ENCODE measurements around the gene MOV10. TPM values are rescaled to one million over a fixed set of nuclear protein-coding genes. Genes with fewer than 3 reads are reported as not detected.
A peak's percentile ranks its signal among the peaks of the same experiment; 100 is the strongest.

MOV10 gene
- total and polyA plus RNA-seq, 8 donors: 25.9 to 137 (median 66.8) TPM

DNA sequence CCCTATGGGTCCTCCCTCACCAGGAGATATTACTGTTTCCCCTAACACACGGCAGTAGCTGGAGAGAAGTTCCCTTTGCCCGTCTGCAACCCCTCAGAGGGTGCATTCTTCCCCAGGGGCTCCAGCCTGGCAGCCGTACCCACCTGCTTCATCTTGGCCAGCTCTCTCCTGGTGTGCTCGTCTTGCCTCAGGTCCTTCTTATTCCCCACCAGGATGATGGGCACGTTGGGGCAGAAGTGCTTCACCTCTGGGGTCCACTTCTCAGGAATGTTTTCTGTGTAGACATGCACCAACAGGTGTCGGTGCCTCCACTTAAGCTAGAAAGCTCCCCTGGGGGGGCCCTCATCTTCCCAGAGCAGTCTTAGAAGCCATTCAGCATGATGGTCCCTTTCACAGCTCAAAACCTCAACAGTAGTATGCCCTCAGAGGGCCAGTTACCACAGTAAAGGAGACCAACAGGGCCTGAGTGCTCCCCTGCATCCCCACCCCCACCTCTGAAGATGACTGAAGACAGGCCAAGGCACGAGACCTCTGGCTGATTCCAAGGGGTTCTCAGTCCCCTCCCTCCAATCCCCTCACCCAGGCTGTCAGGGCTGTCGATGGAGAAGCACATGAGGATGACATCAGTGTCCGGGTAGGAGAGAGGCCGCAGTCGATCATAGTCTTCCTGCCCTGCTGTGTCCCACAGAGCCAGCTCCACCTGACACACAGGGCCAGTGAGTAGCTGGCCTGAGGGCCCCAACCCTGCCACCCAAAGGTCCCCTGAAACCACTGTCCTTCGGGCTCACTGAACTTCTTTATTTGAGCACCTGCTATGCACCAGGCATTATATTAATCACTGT lies 28.2 kb downstream of the MOV10 start:
- Histone ChIP-seq H3K4me1 (peaks cover 76 to 89% (median 84%) of the 10 kb centered on the region in 4 donors), H3K36me3 (peaks cover 11 to 56% (median 44%) of the 10 kb centered on the region in 4 donors), H3K4me3 (no peak overlapping the region), H3K9me3 (no peaks in the 10 kb centered on the region), H3K27me3 (no peaks in the 10 kb centered on the region), H3K27ac (peak overlapping the region in 4 of 5 donors; percentile 88 to 98 (median 96))
- TF ChIP-seq EP300 (IDR thresholded peaks at IDR 0.05): no peak
- TF ChIP-seq POLR2A (IDR thresholded peaks at IDR 0.05): no peak
- TF ChIP-seq, protein P1, sequence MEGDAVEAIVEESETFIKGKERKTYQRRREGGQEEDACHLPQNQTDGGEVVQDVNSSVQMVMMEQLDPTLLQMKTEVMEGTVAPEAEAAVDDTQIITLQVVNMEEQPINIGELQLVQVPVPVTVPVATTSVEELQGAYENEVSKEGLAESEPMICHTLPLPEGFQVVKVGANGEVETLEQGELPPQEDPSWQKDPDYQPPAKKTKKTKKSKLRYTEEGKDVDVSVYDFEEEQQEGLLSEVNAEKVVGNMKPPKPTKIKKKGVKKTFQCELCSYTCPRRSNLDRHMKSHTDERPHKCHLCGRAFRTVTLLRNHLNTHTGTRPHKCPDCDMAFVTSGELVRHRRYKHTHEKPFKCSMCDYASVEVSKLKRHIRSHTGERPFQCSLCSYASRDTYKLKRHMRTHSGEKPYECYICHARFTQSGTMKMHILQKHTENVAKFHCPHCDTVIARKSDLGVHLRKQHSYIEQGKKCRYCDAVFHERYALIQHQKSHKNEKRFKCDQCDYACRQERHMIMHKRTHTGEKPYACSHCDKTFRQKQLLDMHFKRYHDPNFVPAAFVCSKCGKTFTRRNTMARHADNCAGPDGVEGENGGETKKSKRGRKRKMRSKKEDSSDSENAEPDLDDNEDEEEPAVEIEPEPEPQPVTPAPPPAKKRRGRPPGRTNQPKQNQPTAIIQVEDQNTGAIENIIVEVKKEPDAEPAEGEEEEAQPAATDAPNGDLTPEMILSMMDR (IDR thresholded peaks at IDR 0.05): no peak
- no peak for TF ChIP-seq POLR2AphosphoS5 (IDR thresholded peaks at IDR 0.05)
- WGBS, 5 donors: 65 to 84% (median 77%) methylated on average over 11 to 12 of the region's 12 CpGs
- peak in 1 of 2 donors; percentile 18 for DNase-seq
- intact Hi-C loops (cut with DNase I; ENCODE audit: low total_unique reads): loop anchor here (10.0 kb wide), 1 partner anchor 318 kb away; no protein-coding TSS in a partner anchor

DNA sequence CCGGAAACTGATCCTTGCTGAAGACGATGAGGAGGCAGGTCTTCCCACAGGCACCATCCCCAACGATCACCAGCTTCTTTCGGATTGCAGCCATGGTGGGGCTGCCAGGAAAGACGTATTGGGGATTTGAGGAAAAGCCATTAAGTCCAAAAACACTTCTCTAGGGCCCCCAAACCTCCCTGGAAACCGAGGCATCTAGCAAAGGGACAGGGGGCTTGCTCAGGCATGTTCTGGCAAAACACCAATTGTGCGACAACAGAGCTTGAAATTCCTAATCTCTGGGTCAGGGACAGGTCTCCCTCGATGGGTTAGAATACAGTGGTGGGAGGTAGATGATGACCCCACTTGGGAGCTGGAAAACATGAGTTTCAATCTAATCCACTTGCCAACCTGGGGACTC lies 29.2 kb downstream of the MOV10 start:
- Histone ChIP-seq H3K4me3 (no peak overlapping the region), H3K27me3 (no peaks in the 10 kb centered on the region), H3K4me1 (peaks cover 72 to 82% (median 81%) of the 10 kb centered on the region in 4 donors), H3K9me3 (no peaks in the 10 kb centered on the region), H3K27ac (peak overlapping the region in 4 of 5 donors; percentile 95 to 98 (median 96)), H3K36me3 (peaks cover 8 to 45% (median 33%) of the 10 kb centered on the region in 4 donors)
- intact Hi-C loops (cut with DNase I; ENCODE audit: low total_unique reads): loop anchor here (10.0 kb wide), 1 partner anchor 319 kb away; no protein-coding TSS in a partner anchor
- no peak for DNase-seq
- TF ChIP-seq, protein P1 (IDR thresholded peaks at IDR 0.05): no peak
- no peak for TF ChIP-seq EP300 (IDR thresholded peaks at IDR 0.05)
- TF ChIP-seq POLR2A (IDR thresholded peaks at IDR 0.05): no peak
- no peak for TF ChIP-seq POLR2AphosphoS5 (IDR thresholded peaks at IDR 0.05)
- WGBS, 5 donors: 68 to 86% (median 79%) methylated on average over 8 of the region's 8 CpGs

GRCh38 chr1:112704391-112704933 lies 30.0 kb downstream of the MOV10 start:
- intact Hi-C loops (cut with DNase I; ENCODE audit: low total_unique reads): loop anchor here (10.0 kb wide), 1 partner anchor 320 kb away; no protein-coding TSS in a partner anchor
- Histone ChIP-seq H3K27me3 (no peaks in the 10 kb centered on the region), H3K4me3 (peak overlapping the region; percentile 72 to 95 (median 87)), H3K36me3 (peaks cover 8 to 37% (median 28%) of the 10 kb centered on the region in 4 donors), H3K27ac (peak overlapping the region; percentile 69 to 98 (median 96)), H3K4me1 (peaks cover 65 to 74% (median 73%) of the 10 kb centered on the region in 4 donors), H3K9me3 (no peaks in the 10 kb centered on the region)
- 30 to 42% (median 36%) methylated on average over 7 of the region's 7 CpGs for WGBS, 5 donors
- no peak for DNase-seq
- TF ChIP-seq, protein P1 (IDR thresholded peaks at IDR 0.05): no peak
- no peak for TF ChIP-seq EP300 (IDR thresholded peaks at IDR 0.05)
- no peak for TF ChIP-seq POLR2A (IDR thresholded peaks at IDR 0.05)
- TF ChIP-seq POLR2AphosphoS5 (IDR thresholded peaks at IDR 0.05): no peak

DNA sequence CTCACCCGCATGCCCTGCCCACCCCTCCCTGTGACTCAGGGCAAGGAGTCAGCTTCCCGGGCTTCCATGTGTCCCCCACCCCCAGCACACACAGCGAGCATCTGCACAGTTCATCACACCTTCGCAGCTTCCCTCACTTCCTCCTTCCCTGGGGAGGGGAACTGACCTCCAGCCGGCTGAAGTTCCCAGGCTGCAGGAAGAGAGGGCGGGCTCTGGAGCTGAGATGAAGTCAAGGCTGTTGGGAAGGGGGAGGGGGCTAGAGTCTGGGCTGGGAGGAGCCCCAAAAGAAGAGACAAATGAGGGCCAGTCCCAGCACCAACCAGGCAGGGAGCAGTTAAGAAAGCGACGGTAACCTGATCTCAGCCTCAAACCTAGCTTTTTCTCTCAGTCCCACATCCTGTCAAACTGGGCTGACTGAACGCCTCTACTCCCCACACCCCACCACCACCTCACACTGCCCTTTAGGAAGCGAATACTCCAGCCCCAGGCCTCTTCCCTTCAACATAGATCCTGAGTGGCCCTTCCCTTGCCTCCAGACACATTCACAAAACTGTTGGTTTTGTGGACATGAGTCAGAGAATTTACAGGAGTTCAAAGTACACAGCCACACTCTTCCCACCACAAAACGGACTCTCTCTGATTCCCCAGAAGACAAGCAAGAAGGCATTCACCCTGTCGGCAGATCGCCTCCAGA lies 30.6 kb downstream of the MOV10 start:
- 2 to 6% (median 5%) methylated on average over 13 of the region's 13 CpGs for WGBS, 5 donors
- H3K9me3 ChIP-seq: no peaks in the 10 kb centered on the region
- DNase-seq: peak; percentile 75 to 97
- H3K27me3 ChIP-seq: no peaks in the 10 kb centered on the region
- TF ChIP-seq POLR2AphosphoS5 (IDR thresholded peaks at IDR 0.05): peak; percentile 63 to 84 (median 65)
- TF ChIP-seq, protein P1 (IDR thresholded peaks at IDR 0.05): no peak
- peak in 1 of 4 donors; percentile 10 for TF ChIP-seq POLR2A (IDR thresholded peaks at IDR 0.05)
- H3K4me1 ChIP-seq: peaks cover 59 to 68% (median 67%) of the 10 kb centered on the region in 4 donors
- peaks cover 8 to 33% (median 21%) of the 10 kb centered on the region in 4 donors for H3K36me3 ChIP-seq
- intact Hi-C loops (cut with DNase I; ENCODE audit: low total_unique reads): loop anchor here (10.0 kb wide), 1 partner anchor 320 kb away; no protein-coding TSS in a partner anchor
- H3K27ac ChIP-seq: peak overlapping the region; percentile 69 to 98 (median 96)
- H3K4me3 ChIP-seq: peak overlapping the region; percentile 72 to 95 (median 87)

All from stomach (tissue), 9 donors.